Breast epithelium (tissue), 3 donors: ENCODE results near the gene ZNF462.

ENCODE experiments used
- POLR2A ChIP-seq: fragments of 450-650 bp; IDR thresholded peaks from one replicate; pipeline ENCODE4 v1.6.1; 2016; ENCODE audit warnings: antibody characterized with exemption, mild to moderate bottlenecking, moderate library complexity
- TF ChIP-seq, protein P1 (sequence below), 3 donors: fragments of 450-650 bp; IDR thresholded peaks; one replicate each; pipeline ENCODE4 v1.5.1; 2016 to 2017; ENCODE audit warnings: antibody characterized with exemption in 3 of 3, mild to moderate bottlenecking in 3 of 3, moderate library complexity in 3 of 3

DNA sequence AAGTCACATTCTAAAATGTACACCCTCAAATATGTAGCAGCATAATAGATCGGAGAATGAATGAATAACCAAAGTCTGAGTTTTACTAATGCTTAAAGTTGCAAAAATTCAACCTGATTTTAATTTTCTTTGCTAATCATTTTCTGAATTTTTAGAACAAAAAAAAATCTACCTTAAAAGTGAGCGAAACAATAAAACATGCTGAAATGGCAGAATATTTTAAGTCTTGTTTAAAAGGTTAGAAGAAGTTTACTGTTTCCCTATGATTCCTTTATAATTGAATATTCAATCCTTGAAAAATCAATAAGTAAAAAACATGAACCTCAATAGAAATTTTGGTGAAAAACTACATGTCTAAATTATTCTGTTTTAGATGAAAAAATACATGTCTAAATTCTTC lies 27.1 kb upstream of the ZNF462 start:
- TF ChIP-seq, protein P1, sequence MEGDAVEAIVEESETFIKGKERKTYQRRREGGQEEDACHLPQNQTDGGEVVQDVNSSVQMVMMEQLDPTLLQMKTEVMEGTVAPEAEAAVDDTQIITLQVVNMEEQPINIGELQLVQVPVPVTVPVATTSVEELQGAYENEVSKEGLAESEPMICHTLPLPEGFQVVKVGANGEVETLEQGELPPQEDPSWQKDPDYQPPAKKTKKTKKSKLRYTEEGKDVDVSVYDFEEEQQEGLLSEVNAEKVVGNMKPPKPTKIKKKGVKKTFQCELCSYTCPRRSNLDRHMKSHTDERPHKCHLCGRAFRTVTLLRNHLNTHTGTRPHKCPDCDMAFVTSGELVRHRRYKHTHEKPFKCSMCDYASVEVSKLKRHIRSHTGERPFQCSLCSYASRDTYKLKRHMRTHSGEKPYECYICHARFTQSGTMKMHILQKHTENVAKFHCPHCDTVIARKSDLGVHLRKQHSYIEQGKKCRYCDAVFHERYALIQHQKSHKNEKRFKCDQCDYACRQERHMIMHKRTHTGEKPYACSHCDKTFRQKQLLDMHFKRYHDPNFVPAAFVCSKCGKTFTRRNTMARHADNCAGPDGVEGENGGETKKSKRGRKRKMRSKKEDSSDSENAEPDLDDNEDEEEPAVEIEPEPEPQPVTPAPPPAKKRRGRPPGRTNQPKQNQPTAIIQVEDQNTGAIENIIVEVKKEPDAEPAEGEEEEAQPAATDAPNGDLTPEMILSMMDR (IDR thresholded peaks at IDR 0.05), result no peak
- no peak for TF ChIP-seq POLR2A
